HG03521 (cell line): ENCODE results near the gene IL17RA.

Source experiments
- ATAC-seq: cut with Tn5 transposase; IDR thresholded peaks from one replicate; pipeline ENCODE4 v1.9.1; 2021; ENCODE audit warnings: mild to moderate bottlenecking, moderate library complexity; ENCODE audit not compliant: unreplicated experiment

IL17RA gene

DNA sequence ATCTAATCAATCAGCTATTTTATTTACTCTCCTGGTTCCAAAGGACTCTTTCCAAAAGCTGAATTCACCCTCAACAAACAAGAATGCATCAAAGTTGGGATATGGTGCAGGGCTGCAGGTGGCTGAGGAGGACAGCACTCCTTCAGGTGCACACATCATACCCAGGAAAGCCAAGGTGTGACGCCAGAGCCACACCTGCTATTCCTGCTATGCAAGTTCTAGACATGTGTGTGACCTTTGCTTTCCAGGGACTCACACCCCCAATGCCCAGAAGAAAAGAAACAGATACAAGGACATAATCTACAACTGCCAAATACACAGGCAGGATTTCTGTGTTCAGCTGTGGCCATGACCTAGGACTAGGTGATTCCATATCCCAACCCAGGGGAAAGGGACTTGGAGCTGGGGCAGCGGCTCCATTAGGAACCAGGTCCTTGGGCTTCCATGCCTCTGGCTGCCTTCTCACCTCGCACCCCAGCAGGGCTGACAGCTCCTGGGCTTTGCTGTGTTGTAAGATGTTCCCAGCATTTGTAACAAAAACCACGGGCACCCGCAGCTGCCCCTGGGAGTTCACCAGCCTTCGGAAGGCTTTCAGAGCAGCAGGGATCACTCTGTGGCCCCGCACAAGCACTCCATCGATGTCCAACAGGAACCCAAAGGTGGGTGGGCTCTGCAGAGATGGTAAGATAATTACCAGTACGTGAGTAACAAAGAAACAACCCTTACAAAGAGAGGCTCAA, 64.4 kb downstream of the IL17RA start:
- no peak for ATAC-seq

DNA sequence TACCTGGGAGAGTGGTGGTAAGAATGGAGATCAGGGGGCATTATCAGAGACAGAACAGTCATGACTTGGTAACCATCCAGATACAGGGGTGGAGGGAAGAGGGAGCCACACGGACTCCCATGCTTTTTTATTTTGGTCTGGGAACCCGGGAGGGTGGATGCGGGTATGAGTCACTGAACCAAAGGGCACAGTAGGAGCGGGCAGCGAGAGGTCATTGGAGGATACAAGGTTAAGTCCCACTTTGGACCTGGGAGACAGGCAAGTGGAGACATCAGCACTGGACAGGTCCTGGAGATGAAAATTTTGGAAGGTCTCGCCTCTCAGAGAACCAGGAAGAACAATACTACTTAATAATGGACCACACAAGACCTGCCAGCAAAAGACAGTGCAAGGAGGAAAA, 67.5 kb downstream of the IL17RA start:
- no peak for ATAC-seq

DNA sequence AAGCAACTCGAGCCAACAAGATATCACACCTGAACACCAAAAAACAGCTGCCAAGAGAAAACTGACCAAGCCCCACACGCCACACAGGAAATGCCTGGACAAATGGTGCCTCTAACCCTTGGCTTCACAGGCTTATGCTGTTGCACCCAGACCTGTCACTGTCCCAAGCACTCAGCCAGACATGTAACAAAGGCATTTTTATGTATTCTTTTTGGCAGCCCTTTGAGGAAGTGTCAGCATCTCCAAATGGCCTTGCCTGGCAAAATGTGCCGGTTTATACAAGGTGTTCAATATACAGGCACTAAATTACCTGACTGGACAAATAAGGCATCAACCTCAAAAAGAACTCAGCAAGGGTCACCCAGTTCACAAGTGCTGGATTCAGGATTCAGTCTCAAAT, 68.2 kb downstream of the IL17RA start:
- ATAC-seq, result no peak

GRCh38 chr22:17155941-17156340, 71.1 kb downstream of the IL17RA start:
- ATAC-seq, result no peak

- ATAC-seq, result no peak
Observed at GRCh38 chr22:17157714-17158113, 72.9 kb downstream of the IL17RA start.

GRCh38 chr22:17158176-17158567, 73.4 kb downstream of the IL17RA start:
- ATAC-seq, result no peak

DNA sequence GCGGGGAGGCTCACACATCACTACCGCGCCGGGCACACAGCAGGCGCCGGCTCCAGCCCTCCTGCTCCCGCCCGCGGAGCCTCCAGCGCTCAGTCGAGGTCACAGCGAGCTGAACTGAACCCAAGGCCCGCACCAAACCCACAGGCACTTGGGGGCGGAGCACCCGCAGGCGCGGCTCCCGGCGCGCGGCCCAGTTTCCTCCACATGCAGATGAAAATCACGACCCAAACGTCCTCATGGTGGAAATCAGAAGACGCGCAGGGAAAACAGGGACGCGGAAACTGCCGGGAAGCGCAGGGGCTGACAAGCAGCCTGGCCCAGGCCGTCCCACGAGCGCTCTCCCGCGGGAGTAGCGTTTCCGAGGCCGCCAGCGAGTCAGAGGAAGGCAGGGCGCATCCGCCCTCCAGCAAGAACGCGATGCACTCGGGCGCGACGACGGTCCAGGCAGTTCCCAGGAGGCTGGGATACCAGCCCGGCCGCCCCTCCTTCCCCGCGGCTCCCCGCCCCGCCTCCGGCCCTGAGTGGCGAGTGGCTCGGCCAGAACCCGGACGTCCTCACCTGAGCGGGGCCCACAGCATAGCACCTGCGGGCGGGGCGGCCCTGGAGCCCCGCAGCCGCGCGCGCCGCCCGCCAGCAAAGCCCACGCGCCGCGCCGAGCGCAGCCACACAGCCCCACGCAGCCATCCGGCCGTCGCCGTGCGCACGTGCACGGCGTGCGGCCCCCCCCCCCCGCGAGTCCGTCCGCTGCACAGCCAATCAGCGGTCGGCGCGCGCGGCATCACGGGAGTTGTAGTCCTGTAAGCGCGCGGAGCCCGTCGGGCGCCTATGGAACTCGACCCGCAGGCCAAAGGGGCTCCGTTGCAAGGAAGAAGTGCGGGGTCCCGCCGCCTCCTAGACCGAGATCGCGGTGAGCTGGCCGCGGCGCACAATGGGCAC, 74.0 kb downstream of the IL17RA start, which contains the start of gene HDHD5:
Gene HDHD5 (minus strand): TSS at position 710 of the 936 bp plus-strand sequence. CDS start 26 bp downstream, at position 684.
- peak; percentile 68 for ATAC-seq

DNA sequence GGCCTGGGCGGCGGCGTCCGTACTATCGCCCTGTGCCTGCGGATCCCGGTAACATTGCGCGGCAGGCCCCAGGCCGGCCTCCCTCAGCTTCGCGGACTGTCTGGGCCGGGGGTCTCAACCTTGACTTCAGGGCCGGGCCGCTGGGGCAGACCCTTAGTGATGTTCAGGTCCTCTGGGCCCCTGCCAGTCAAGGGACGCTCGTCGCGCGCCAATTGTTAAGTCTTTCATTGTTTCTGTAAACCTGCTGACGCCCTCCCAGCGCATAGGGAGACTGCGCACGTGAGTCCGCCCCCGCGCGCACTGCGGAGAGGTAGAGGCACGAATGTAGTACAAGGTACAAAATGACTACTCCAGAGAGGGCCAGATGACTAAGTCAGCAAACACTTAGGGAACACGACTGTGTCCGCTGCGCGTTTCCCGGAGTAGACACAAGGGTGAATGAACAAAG, 74.7 kb downstream of the IL17RA start:
- no peak for ATAC-seq

GRCh38 chr22:17161991-17162390, 77.2 kb downstream of the IL17RA start:
- no peak for ATAC-seq

DNA sequence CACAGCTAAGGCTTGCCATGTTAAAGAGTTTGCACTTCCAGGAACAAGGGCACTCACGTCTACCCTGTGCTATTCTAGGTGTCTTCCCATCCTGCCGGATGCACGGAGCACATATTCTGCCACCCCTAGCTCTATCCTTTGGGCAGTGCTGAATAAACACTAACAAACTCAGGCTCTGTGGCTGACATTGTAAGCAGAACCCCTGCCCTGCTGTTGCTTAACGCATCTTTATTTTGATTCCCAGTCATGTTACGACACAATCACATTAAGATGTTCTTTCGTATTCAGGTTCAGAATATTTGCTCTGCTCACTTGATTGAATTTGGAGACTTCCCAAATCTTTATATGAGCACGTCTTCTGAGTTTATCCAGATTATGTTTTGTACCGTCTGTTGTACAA, 77.9 kb downstream of the IL17RA start:
- no peak for ATAC-seq

DNA sequence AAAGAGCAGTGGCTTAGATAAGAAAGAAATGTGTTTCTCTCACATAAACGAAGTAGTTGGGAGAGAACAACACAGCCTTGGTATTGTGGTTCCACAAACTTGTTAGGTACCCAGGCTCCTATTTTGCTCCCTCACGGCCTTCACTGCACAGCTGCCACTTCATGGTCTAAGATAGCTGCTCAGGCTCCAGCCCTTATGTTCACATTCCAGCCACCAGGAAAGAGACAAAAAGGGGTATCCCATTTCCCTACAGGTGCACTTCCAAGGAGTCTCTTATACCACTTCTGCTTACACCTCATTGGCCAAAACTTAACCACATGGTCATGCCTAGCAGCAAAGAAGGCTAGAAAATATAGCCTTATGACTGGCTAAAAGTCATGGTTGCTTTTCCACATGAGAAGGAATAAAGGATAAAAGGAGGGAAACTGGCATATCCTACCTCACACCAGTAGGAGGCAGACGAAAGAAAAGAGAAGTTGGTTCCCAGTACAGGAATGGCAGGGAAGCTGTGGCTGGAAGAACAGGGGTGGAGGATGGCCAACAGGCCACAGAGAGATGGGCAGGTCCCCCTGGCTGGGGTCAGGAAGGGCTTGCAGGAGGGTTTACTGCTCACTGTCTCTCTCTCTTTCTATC, 79.7 kb downstream of the IL17RA start:
- ATAC-seq, result no peak
